ENCODE results near the gene KCNQ1OT1.

Gene KCNQ1OT1

GRCh38 chr11:2590965-2591754 lies 108.6 kb downstream of the KCNQ1OT1 start:
- no peak for DNase-seq

- no peak for DNase-seq
Measured at GRCh38 chr11:2590131-2590964, 109.4 kb downstream of the KCNQ1OT1 start.

- no peak for DNase-seq
Measured at GRCh38 chr11:2589538-2589934, 110.3 kb downstream of the KCNQ1OT1 start.

GRCh38 chr11:2588809-2589537 lies 110.8 kb downstream of the KCNQ1OT1 start:
- no peak for DNase-seq

- no peak for DNase-seq
Measured at GRCh38 chr11:2587976-2588748, 111.6 kb downstream of the KCNQ1OT1 start.

GRCh38 chr11:2587132-2587930 lies 112.5 kb downstream of the KCNQ1OT1 start:
- DNase-seq, result no peak

GRCh38 chr11:2586793-2587131 lies 113.0 kb downstream of the KCNQ1OT1 start:
- no peak for DNase-seq

- no peak for DNase-seq
Measured at GRCh38 chr11:2586087-2586792, 113.6 kb downstream of the KCNQ1OT1 start.

GRCh38 chr11:2585566-2586086 lies 114.2 kb downstream of the KCNQ1OT1 start:
- no peak for DNase-seq

GRCh38 chr11:2584812-2585565 lies 114.8 kb downstream of the KCNQ1OT1 start:
- no peak for DNase-seq

GRCh38 chr11:2584434-2584811 lies 115.4 kb downstream of the KCNQ1OT1 start:
- DNase-seq, result no peak

- DNase-seq, result no peak
Measured at GRCh38 chr11:2583605-2583958, 116.2 kb downstream of the KCNQ1OT1 start.

- no peak for DNase-seq
Measured at GRCh38 chr11:2582946-2583604, 116.7 kb downstream of the KCNQ1OT1 start.

GRCh38 chr11:2582351-2582945 lies 117.3 kb downstream of the KCNQ1OT1 start:
- no peak for DNase-seq

GRCh38 chr11:2581931-2582350 lies 117.9 kb downstream of the KCNQ1OT1 start:
- no peak for DNase-seq

- DNase-seq, result no peak
Measured at GRCh38 chr11:2581151-2581930, 118.5 kb downstream of the KCNQ1OT1 start.

GRCh38 chr11:2580571-2581001 lies 119.2 kb downstream of the KCNQ1OT1 start:
- no peak for DNase-seq

GRCh38 chr11:2580061-2580421 lies 119.8 kb downstream of the KCNQ1OT1 start:
- DNase-seq, result no peak
